Transverse colon (tissue), 4 donors: ENCODE measurements around the gene CAPRIN2. TPM values are rescaled to one million over a fixed set of nuclear protein-coding genes. Genes with fewer than 3 reads are reported as not detected.
A peak's percentile ranks its signal among the peaks of the same experiment; 100 is the strongest.

Experiments
- DNase-seq: peaks from one replicate; pipeline ENCODE4 v3.0.0-alpha.2; 2019
- H3K27ac ChIP-seq, 4 donors: fragments of 200-600 bp; sonication (generic); 2 replicates each; pipeline ENCODE4 v1.5.1; 2016 to 2018; ENCODE audit warnings: inconsistent platforms in 4 of 4
- H3K27me3 ChIP-seq: fragments of 200-600 bp; sonication (generic); 2 replicates; pipeline ENCODE4 v1.5.1; 2017; ENCODE audit warnings: inconsistent platforms
- H3K36me3 ChIP-seq, 4 donors: fragments of 200-600 bp; sonication (generic); 2 replicates each; pipeline ENCODE4 v1.5.1; 2017 to 2019; ENCODE audit warnings: inconsistent platforms in 4 of 4
- H3K4me1 ChIP-seq, 4 donors: fragments of 200-600 bp; sonication (generic); 2 replicates each; pipeline ENCODE4 v1.5.1; 2017 to 2020; ENCODE audit warnings: inconsistent platforms in 4 of 4
- H3K4me3 ChIP-seq, 4 donors: fragments of 200-600 bp; sonication (generic); 1 replicate in 1 of 4; 2 replicates in 3 of 4; pipeline versions ENCODE4 v1.5.1 to v1.6.1; 2017 to 2019; ENCODE audit warnings: inconsistent platforms in 4 of 4
- H3K9me3 ChIP-seq, 2 donors: fragments of 200-600 bp; sonication (generic); 2 replicates each; pipeline ENCODE4 v1.5.1; 2017 to 2019; ENCODE audit warnings: inconsistent platforms in 2 of 2
- CTCF ChIP-seq, 5 experiments: fragments of 200-600 bp in 3 of 5; fragments of 450-650 bp in 2 of 5; sonication (generic) in 3 of 5; IDR thresholded peaks; 1 replicate in 2 of 5; 2 replicates in 3 of 5; pipeline ENCODE4 v1.5.1; 2016 to 2017; ENCODE audit warnings: antibody characterized with exemption in 5 of 5, inconsistent platforms in 3 of 5, mild to moderate bottlenecking in 2 of 5, moderate library complexity in 1 of 5
- EP300 ChIP-seq: sonication (generic); formaldehyde crosslinking; IDR thresholded peaks from one replicate; pipeline ENCODE4 v1.6.1; 2017; ENCODE audit warnings: antibody characterized with exemption, low read depth
- POLR2A ChIP-seq: fragments of 450-650 bp; IDR thresholded peaks from one replicate; pipeline ENCODE4 v1.6.1; 2016; ENCODE audit warnings: antibody characterized with exemption, mild to moderate bottlenecking, moderate library complexity
- POLR2AphosphoS5 ChIP-seq, 3 donors: sonication (generic); formaldehyde crosslinking; IDR thresholded peaks; one replicate each; pipeline ENCODE4 v1.6.1; 2016; ENCODE audit warnings: antibody characterized with exemption in 3 of 3
- WGBS, 2 donors: methylation state at CpG; one replicate each; pipeline ENCODE4 v1.1.5; 2018; ENCODE audit warnings: low coverage in 1 of 2; 5-methylcytosine and 5-hydroxymethylcytosine counted together
- in situ Hi-C, 4 donors: fragments of 200-750 bp; cut with MboI; loops; one replicate each; pipeline versions ENCODE4 v1.15.0 to v1.15.1; 2017; ENCODE audit warnings: low sequenced_read_pairs in 3 of 4, low pct_ligation_motif_present in 1 of 4, low pct_unique_long_range_greater_than_20kb in 1 of 4
- intact Hi-C: fragments of 100-400 bp; cut with DNase I; formaldehyde crosslinking; loops from one replicate; pipeline ENCODE4 v1.15.1; 2023; ENCODE audit warnings: low total_unique reads
- total RNA-seq, 4 donors: library from RNA; depleted of rRNA; stranded (reverse); fragments of >200 nt; gene quantifications; one replicate each; pipeline ENCODE4 v1.1.0, GENCODE V29; 2016

The CAPRIN2 gene
- total RNA-seq, 4 donors from 2014 or later, result 24.7 to 322 (median 42.5) TPM

DNA sequence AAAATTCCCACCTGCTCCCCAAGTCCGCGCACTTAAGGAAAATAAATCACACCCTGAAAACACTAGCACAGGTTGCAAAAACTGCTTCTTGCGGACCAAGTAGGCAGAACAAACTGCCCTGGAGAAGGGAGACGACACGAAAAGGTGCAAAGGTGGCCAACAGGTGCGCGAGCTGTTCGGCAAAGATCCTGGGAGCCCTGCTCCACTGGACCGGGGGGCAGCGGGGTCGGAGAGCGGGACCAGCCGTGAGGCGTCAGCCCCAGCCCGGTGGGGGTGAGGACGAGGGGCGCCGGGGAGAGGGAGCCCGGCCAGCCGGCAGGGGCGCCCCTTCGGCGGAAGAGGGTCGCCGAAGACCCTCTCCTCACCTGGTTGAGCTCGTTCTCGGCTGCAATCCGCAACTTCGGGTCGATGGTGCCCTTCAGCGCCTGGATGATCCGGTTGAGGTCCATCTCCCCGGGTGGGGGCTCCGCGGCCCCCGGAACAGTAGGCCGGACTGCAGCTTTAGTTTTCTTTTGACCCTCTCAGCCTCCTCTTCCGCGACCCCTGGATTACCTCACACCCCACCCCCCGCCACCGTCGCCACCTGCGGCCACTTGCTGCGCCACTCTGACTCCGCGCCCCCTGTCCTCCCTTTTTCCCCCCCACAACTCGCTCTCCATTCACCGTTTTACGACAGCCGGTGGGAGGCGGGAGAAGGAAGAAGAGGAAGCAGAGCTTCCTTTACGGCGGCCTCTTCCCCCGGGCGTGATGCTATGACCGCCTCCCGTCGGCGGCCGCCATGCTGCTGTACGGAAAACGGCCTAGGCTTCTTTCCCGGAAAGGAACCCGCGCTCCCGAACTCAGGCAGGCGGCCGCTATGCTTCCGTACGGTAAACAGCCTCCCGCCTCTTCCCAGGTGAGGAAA, 59.3 kb downstream of the CAPRIN2 start, which contains the start of gene IPO8:
Gene IPO8 (minus strand): TSS at position 671 of the 904 bp plus-strand sequence. CDS start 222 bp downstream, at position 449.
- Histone ChIP-seq H3K27ac (peak within 1 kb of the TSS; percentile 87 to 94 (median 90)), H3K4me3 (peak within 1 kb of the TSS; percentile 93 to 99 (median 96)), H3K9me3 (no peaks in the 10 kb centered on the region), H3K27me3 (no peaks in the 10 kb centered on the region), H3K4me1 (peaks cover 13 to 36% (median 14%) of the 10 kb centered on the region in 4 donors), H3K36me3 (no peaks in the 10 kb centered on the region)
- peak; percentile 95 for DNase-seq
- WGBS, 2 donors, result 1% methylated on average over 66 of the region's 71 CpGs; no CpG with 5 or more reads in 1 of the 2 donors
- peak; percentile 17 for TF ChIP-seq POLR2A
- no peak for TF ChIP-seq EP300
- TF ChIP-seq CTCF (IDR thresholded peaks at IDR 0.05), result peak; percentile 4 to 58 (median 48)
- peak; percentile 40 to 71 (median 50) for TF ChIP-seq POLR2AphosphoS5 (IDR thresholded peaks at IDR 0.05)
- in situ Hi-C loops (no loop called here), intact Hi-C loops (loop anchor here (10.0 kb wide), 1 partner anchor 59 kb away; the partner anchor contains the start of gene CAPRIN2)

GRCh38 chr12:30694412-30695198, 60.1 kb downstream of the CAPRIN2 start:
- Histone ChIP-seq H3K4me3 (peak overlapping the region; percentile 93 to 99 (median 96)), H3K36me3 (no peaks in the 10 kb centered on the region), H3K4me1 (peaks cover 13 to 36% (median 14%) of the 10 kb centered on the region in 4 donors), H3K27me3 (no peaks in the 10 kb centered on the region), H3K9me3 (no peaks in the 10 kb centered on the region), H3K27ac (peak overlapping the region; percentile 87 to 94 (median 90))
- TF ChIP-seq POLR2AphosphoS5 (IDR thresholded peaks at IDR 0.05) (no peak), POLR2A (peak; percentile 25), EP300 (no peak)
- WGBS, 2 donors, result 5 to 6% methylated on average over 12 to 16 of the region's 16 CpGs
- intact Hi-C loops (loop anchor here (10.0 kb wide), 1 partner anchor 60 kb away; the partner anchor contains the start of gene CAPRIN2), in situ Hi-C loops (no loop called here)
- peak; percentile 56 for DNase-seq

- intact Hi-C loops, result loop anchor here (10.0 kb wide), 1 partner anchor 62 kb away; the partner anchor contains the start of gene CAPRIN2
- in situ Hi-C loops, result no loop called here
Measured at GRCh38 chr12:30692470-30692869, 62.3 kb downstream of the CAPRIN2 start.

More at GRCh38 chr12:30692470-30692869, 62.3 kb downstream of the CAPRIN2 start:
- H3K36me3 ChIP-seq, result no peaks in the 10 kb centered on the region
- TF ChIP-seq CTCF (IDR thresholded peaks at IDR 0.05) (no peak), POLR2AphosphoS5 (IDR thresholded peaks at IDR 0.05) (no peak), POLR2A (no peak)
- 64 to 75% methylated on average over 5 of the region's 5 CpGs for WGBS, 2 donors
- H3K4me1 ChIP-seq, result peaks cover 13 to 36% (median 14%) of the 10 kb centered on the region in 4 donors
- DNase-seq, result no peak
- H3K27ac ChIP-seq, result peak overlapping the region in 1 of 4 donors; percentile 13
- no peak overlapping the region for H3K4me3 ChIP-seq
- no peaks in the 10 kb centered on the region for H3K27me3 ChIP-seq
- H3K9me3 ChIP-seq, result no peaks in the 10 kb centered on the region
